Neural cell (in vitro differentiated cells): Measurements from ENCODE around the gene NDOR1.

Source experiments
- CTCF ChIP-seq: fragments of 450-650 bp; IDR thresholded peaks from 2 replicates; pipeline ENCODE4 v1.5.1; 2014; ENCODE audit warnings: antibody characterized with exemption, mild to moderate bottlenecking, moderate library complexity; ENCODE audit not compliant: poor library complexity, severe bottlenecking
- EZH2 ChIP-seq: fragments of 200-600, 300-800 bp; shearing (Covaris generic), sonication (generic); IDR thresholded peaks from 2 replicates; pipeline ENCODE4 v1.6.1; 2014; ENCODE audit warnings: antibody characterized with exemption, low read length, borderline replicate concordance, mild to moderate bottlenecking; ENCODE audit not compliant: insufficient read depth, poor library complexity, severe bottlenecking
- MXI1 ChIP-seq: fragments of 450-650 bp; conservative IDR thresholded peaks from 2 replicates; pipeline ENCODE4 v1.6.1; 2014; ENCODE audit warnings: antibody characterized with exemption, mild to moderate bottlenecking; ENCODE audit not compliant: poor library complexity, severe bottlenecking
- POLR2AphosphoS5 ChIP-seq: IDR thresholded peaks from 2 replicates; pipeline ENCODE4 v1.6.1; 2012
- SMC3 ChIP-seq: fragments of 450-650 bp; conservative IDR thresholded peaks from 2 replicates; pipeline ENCODE4 v1.6.1; 2014; ENCODE audit warnings: antibody characterized with exemption, mild to moderate bottlenecking, moderate library complexity; ENCODE audit not compliant: poor library complexity
- TAF1 ChIP-seq: IDR thresholded peaks from 2 replicates; pipeline ENCODE4 v1.6.1; 2012; ENCODE audit warnings: low read depth
- TF ChIP-seq, protein P1 (sequence below): IDR thresholded peaks from 2 replicates; pipeline ENCODE4 v1.6.1; 2012; ENCODE audit warnings: borderline replicate concordance

GRCh38 chr9:137256856-137257255, 51.4 kb downstream of the NDOR1 start:
- no peak for TF ChIP-seq CTCF
- TF ChIP-seq TAF1, result no peak
- TF ChIP-seq POLR2AphosphoS5, result no peak
- TF ChIP-seq EZH2, result no peak
- TF ChIP-seq MXI1, result no peak
- TF ChIP-seq, protein P1, sequence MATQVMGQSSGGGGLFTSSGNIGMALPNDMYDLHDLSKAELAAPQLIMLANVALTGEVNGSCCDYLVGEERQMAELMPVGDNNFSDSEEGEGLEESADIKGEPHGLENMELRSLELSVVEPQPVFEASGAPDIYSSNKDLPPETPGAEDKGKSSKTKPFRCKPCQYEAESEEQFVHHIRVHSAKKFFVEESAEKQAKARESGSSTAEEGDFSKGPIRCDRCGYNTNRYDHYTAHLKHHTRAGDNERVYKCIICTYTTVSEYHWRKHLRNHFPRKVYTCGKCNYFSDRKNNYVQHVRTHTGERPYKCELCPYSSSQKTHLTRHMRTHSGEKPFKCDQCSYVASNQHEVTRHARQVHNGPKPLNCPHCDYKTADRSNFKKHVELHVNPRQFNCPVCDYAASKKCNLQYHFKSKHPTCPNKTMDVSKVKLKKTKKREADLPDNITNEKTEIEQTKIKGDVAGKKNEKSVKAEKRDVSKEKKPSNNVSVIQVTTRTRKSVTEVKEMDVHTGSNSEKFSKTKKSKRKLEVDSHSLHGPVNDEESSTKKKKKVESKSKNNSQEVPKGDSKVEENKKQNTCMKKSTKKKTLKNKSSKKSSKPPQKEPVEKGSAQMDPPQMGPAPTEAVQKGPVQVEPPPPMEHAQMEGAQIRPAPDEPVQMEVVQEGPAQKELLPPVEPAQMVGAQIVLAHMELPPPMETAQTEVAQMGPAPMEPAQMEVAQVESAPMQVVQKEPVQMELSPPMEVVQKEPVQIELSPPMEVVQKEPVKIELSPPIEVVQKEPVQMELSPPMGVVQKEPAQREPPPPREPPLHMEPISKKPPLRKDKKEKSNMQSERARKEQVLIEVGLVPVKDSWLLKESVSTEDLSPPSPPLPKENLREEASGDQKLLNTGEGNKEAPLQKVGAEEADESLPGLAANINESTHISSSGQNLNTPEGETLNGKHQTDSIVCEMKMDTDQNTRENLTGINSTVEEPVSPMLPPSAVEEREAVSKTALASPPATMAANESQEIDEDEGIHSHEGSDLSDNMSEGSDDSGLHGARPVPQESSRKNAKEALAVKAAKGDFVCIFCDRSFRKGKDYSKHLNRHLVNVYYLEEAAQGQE, result no peak
- no peak for TF ChIP-seq SMC3
